ENCODE data around the gene SNAI3. TPM values are rescaled to one million over a fixed set of nuclear protein-coding genes. Genes with fewer than 3 reads are reported as not detected.
A peak's percentile ranks its signal among the peaks of the same experiment; 100 is the strongest.

Gene SNAI3
- total and polyA plus RNA-seq, 2 of the 4 experiments (the other 2 are of a cell fraction) = 0.21 TPM; not detected in 1

DNA sequence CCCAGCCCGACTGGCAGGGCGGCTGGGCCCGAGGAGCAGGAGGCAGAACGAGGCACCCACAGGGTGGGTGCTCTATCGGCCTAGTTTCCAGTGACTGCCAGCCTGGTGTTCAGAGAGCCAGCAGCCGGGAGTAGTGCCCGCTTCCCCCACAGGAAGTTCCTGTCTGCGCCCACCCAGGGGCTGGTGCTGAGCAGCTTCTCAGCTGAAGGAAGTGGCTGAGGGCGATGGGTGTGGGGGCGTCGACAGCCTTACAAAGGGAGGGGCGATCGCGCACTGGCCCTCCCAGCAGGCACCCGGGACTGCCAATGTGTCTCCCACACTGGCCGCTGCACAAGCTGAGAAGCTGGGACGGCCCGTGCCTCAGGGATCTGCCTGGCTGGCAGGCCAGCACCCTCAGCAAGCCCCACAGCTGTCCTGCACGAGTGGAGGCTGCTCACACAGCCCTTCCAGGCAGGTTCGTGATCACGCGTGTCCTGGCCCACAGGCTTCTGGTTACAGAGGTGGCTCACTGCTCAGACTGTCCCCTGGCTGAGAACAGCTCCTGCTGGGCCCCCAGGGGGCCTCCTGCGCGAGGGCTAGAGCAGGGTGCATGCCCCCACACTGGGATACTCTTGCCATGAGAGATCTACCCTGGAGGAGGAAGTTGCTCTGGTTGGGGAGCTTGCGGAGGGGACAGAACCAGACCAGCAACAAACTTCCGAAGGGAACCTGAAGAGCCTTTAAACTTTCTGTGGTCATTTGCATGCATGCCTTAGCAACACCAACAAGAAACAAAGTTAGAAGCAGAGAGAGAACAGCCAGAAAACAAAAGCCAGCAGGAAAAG lies 17.4 kb upstream of the SNAI3 start:
- WGBS, 2 experiments (ENCODE audit: extremely low coverage in 2 of 2, insufficient read length in 1 of 2) = 90% methylated on average over 20 of the region's 26 CpGs; no CpG with 5 or more reads in 1 of the 2 experiments
- Histone ChIP-seq H3K4me3 (ENCODE audit: insufficient read depth, low read depth, low read length) (no peak overlapping the region), H3K27me3 (ENCODE audit: control insufficient read depth, insufficient read depth, low read length) (no peaks in the 10 kb centered on the region), H4K8ac (ENCODE audit: low read depth in 2 of 2, low read length in 2 of 2) (no peak overlapping the region), H2AFZ (replicated peaks; ENCODE audit: low read length, poor library complexity) (peak overlapping the region; percentile 24), H3K27ac (ENCODE audit: insufficient read depth, low read length) (no peak overlapping the region), H2AK9ac (replicated peaks; ENCODE audit: low read depth, low read length, poor library complexity) (no peak overlapping the region), H3K79me1 (ENCODE audit: low read depth in 1 of 2, low read length in 2 of 2) (peaks cover 22 to 73% of the 10 kb centered on the region in 2 experiments), H3K36me3 (ENCODE audit: control insufficient read depth, insufficient read depth, low read length) (peaks cover 14% of the 10 kb centered on the region), H3K4ac (ENCODE audit: low read depth, low read length) (no peak overlapping the region), H2BK5ac (ENCODE audit: low read depth, low read length, poor library complexity, severe bottlenecking) (no peak overlapping the region), H4K5ac (ENCODE audit: low read depth, low read length) (no peak overlapping the region), H2AK5ac (ENCODE audit: low read depth, low read length) (no peak overlapping the region), H3K9me1 (ENCODE audit: insufficient read depth, low read length) (no peaks in the 10 kb centered on the region; the same call in none of the 2 replicates), H4K91ac (ENCODE audit: insufficient read depth, low read depth, low read length) (no peak overlapping the region), H2BK120ac (ENCODE audit: low read depth, low read length) (no peak overlapping the region), H3K14ac (replicated peaks; ENCODE audit: low read depth, low read length) (no peak overlapping the region), H3K9me3 (ENCODE audit: control insufficient read depth, insufficient read depth, low read length) (no peaks in the 10 kb centered on the region), H2BK20ac (ENCODE audit: low read depth, low read length) (no peak overlapping the region), H4K20me1 (ENCODE audit: insufficient read depth, low read length) (peaks cover 3% of the 10 kb centered on the region; the same call in 1 of the 2 replicates), H3K23ac (ENCODE audit: low read depth, low read length) (no peak overlapping the region), H3K4me1 (ENCODE audit: control insufficient read depth, insufficient read depth, low read length) (peaks cover 19% of the 10 kb centered on the region), H3K4me2 (ENCODE audit: low read depth, low read length) (no peak overlapping the region), H3K18ac (ENCODE audit: low read depth, low read length) (no peak overlapping the region), H3K9ac (ENCODE audit: low read depth, low read length) (no peak overlapping the region), H3K56ac (ENCODE audit: extremely low read depth, insufficient read depth, low read length) (no peak overlapping the region), H2BK15ac (ENCODE audit: low read depth, low read length) (no peak overlapping the region)
- TF ChIP-seq CEBPB (IDR thresholded peaks at IDR 0.05; ENCODE audit: low read depth, low read length) (no peak), RCOR1 (IDR thresholded peaks at IDR 0.05; ENCODE audit: insufficient replicate concordance, low read length) (no peak), SMC3 (IDR thresholded peaks at IDR 0.05; ENCODE audit: low read depth, low read length) (no peak), RFX5 (IDR thresholded peaks at IDR 0.05; ENCODE audit: low read depth, low read length) (no peak), RAD21 (IDR thresholded peaks at IDR 0.05; ENCODE audit: low read length) (no peak), CTCF (conservative IDR thresholded peaks at IDR 0.05; ENCODE audit: low read depth, low read length) (no peak), POLR2A (IDR thresholded peaks at IDR 0.05; ENCODE audit: low read depth, low read length) (no peak), MAFK (IDR thresholded peaks at IDR 0.05; ENCODE audit: low read depth, low read length) (no peak), USF2 (IDR thresholded peaks at IDR 0.05; ENCODE audit: low read depth, low read length) (no peak), FOS (IDR thresholded peaks at IDR 0.05; ENCODE audit: low read depth, low read length) (no peak), NFE2L2 (IDR thresholded peaks at IDR 0.05; ENCODE audit: low read depth, low read length) (no peak), MXI1 (IDR thresholded peaks at IDR 0.05; ENCODE audit: borderline replicate concordance, low read depth, low read length) (no peak)
- TF ChIP-seq, protein P1, sequence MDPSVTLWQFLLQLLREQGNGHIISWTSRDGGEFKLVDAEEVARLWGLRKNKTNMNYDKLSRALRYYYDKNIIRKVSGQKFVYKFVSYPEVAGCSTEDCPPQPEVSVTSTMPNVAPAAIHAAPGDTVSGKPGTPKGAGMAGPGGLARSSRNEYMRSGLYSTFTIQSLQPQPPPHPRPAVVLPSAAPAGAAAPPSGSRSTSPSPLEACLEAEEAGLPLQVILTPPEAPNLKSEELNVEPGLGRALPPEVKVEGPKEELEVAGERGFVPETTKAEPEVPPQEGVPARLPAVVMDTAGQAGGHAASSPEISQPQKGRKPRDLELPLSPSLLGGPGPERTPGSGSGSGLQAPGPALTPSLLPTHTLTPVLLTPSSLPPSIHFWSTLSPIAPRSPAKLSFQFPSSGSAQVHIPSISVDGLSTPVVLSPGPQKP (IDR thresholded peaks at IDR 0.05; ENCODE audit: borderline replicate concordance, low read depth, low read length) = no peak
- in situ Hi-C loops (cut with MboI; ENCODE audit: low sequenced_read_pairs) = no loop called here
- dilution Hi-C loops (cut with HindIII; ENCODE audit: low sequenced_read_pairs, unreplicated experiment) = no loop called here
- intact Hi-C loops (cut with micrococcal nuclease) = no loop called here
- ChIA-PET CTCF (no interaction called here), POLR2A (ENCODE audit: unreplicated experiment) (no interaction called here)
- ATAC-seq (ENCODE audit: low read depth) = no peak
- no TSS peak for BruUV-seq (replicated peaks)
- DNase-seq = no peak

Data from IMR-90 (cell line).